Subcutaneous adipose tissue (tissue), 4 donors: ENCODE results near the gene FAM117A. TPM values are rescaled to one million over a fixed set of nuclear protein-coding genes. Genes with fewer than 3 reads are reported as not detected.

Source experiments
- total RNA-seq, 4 donors: library from RNA; depleted of rRNA; stranded (reverse); fragments of >200 nt; gene quantifications; one replicate each; pipeline ENCODE4 v1.1.0, GENCODE V29; 2016
- TF ChIP-seq, protein P1 (sequence below): fragments of 450-650 bp; IDR thresholded peaks from one replicate; pipeline ENCODE4 v1.5.1; 2016; ENCODE audit warnings: low read depth, mild to moderate bottlenecking, control low read depth, antibody characterized with exemption, moderate library complexity

Gene FAM117A
- total RNA-seq, 4 donors from 2014 or later, result 3.9 to 19.4 (median 8.4) TPM

DNA sequence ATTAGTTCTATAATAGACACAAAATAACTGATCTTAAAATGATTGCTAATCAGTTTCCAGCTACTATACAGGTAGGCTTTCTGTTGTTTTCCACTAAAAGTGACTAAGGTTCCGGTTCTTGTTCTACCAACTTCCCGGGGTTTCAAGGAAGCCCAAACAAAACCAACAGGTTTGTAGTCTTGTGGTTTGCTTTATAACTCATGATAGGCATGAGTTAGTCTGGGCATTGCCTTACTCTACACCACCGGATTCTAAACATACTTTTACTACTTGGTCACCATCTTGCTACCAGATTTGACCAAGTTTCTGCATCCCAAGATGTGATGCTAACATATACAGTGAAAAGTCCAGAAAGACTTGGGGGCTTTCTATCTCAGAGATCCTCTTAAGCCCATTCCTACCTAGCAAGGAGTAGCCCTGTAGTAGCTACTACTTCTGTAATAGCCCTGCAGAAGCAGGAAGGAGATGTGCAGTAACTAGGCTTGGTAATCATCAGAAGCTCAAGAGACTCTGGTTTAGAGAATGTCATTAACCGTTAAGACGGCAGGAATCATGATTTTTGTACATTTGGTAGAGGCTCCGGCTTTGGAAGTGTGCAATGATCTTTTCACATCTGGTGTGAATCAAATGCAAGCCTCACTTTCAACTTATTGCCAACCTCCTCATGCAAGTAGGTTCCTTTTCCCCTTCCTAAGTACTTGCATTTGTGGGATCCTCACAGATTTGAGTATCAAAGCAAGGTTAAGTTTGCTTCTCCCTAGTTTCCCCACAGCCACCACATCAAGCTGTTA is 1.6 kb downstream of the FAM117A start:
- TF ChIP-seq, protein P1, sequence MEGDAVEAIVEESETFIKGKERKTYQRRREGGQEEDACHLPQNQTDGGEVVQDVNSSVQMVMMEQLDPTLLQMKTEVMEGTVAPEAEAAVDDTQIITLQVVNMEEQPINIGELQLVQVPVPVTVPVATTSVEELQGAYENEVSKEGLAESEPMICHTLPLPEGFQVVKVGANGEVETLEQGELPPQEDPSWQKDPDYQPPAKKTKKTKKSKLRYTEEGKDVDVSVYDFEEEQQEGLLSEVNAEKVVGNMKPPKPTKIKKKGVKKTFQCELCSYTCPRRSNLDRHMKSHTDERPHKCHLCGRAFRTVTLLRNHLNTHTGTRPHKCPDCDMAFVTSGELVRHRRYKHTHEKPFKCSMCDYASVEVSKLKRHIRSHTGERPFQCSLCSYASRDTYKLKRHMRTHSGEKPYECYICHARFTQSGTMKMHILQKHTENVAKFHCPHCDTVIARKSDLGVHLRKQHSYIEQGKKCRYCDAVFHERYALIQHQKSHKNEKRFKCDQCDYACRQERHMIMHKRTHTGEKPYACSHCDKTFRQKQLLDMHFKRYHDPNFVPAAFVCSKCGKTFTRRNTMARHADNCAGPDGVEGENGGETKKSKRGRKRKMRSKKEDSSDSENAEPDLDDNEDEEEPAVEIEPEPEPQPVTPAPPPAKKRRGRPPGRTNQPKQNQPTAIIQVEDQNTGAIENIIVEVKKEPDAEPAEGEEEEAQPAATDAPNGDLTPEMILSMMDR, result no peak

DNA sequence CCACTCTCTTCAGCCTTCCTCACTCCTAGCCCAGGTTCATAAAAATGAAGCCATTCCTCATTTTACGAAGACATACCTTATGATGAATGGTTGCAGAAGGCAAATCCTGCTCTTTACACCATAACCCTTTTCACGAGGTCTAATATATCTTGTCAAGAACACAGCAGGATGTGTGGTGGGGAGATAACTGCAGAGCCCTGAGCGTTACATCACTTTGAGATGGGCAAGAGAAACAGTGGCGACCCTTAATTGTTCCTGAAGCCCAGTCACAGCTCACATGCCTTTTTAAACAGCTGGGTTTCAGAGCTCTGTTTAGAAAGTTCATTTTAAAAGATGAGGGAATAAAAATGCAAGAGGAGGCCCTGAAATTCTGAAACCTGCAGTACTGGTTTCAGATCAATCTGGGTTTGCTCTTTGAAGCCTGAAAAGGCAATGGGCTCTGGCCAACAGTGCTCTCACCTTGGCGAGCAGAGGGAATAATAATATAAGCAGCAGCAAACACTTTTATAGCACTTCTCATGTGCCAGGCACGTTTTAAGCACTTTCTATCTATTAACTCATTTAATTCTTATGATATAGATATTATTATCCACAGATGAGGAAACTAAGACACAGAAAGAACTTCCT is 2.9 kb downstream of the FAM117A start:
- TF ChIP-seq, protein P1, result no peak

DNA sequence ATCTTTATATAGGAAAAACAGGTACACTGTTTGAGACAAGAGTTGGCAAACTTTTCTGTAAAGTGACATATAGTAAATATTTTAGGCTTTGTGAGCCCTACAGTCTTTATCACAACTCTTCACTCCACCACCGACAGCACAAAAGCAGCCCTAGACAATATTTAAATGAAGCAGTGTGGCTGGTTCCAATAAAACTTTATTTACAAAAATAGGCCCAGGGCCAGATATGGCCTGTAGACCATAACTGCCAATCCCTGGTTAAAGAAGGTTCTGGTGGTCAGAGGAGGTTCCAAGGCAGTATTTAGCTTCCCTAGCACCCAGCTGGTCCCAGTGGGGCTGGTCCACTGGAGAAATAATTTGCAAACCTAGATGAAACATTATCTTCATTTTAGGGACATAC is 3.6 kb downstream of the FAM117A start:
- TF ChIP-seq, protein P1, result no peak

DNA sequence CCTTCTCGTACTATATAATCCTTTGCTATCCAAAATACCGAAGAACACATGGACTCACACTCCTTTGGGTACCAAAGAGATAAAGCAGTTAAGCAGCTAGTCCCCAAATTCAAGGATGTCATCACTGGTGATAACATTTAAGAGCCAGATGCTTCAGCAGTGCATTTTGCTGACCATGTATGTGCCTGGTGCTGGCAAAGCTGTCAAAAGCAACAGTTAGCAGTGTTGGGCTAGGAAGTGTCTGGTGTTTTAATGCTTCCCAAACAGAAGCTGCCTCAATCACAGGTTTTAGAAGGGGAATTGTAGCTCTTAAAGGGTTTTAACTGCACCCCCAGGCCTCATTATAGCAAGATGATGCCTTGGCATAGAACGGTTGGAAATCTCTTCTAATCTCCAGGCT is 4.7 kb downstream of the FAM117A start:
- TF ChIP-seq, protein P1, result no peak

DNA sequence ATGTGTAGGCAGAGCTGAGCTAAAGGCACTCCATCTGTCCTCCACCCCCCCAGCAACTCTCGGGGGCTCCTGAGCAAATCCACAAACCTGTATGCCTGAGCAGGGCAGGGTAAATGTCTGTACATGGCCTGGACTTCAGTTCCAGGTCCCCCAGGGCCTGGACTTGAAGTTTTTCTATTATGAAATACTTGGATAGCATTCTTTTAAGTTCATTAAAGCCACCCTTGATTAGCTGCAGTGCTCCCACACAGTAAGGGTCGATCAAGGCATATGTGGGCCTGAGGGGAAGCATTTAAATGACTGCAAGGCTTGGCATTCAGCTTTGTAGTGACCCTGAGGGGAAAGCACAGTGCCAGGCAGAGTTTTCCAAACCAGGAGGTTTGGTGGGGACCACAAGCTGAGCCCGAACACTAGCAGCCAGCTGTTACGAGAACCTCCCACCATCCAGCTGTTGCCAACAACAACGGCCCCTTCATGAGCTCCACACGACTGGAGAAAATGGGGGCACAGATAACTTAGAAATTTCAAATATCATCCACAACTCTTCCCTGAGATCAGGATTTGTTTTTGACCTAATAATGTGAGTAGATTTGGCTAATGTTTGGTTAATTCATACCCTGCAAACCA is 6.7 kb downstream of the FAM117A start:
- TF ChIP-seq, protein P1, result no peak

DNA sequence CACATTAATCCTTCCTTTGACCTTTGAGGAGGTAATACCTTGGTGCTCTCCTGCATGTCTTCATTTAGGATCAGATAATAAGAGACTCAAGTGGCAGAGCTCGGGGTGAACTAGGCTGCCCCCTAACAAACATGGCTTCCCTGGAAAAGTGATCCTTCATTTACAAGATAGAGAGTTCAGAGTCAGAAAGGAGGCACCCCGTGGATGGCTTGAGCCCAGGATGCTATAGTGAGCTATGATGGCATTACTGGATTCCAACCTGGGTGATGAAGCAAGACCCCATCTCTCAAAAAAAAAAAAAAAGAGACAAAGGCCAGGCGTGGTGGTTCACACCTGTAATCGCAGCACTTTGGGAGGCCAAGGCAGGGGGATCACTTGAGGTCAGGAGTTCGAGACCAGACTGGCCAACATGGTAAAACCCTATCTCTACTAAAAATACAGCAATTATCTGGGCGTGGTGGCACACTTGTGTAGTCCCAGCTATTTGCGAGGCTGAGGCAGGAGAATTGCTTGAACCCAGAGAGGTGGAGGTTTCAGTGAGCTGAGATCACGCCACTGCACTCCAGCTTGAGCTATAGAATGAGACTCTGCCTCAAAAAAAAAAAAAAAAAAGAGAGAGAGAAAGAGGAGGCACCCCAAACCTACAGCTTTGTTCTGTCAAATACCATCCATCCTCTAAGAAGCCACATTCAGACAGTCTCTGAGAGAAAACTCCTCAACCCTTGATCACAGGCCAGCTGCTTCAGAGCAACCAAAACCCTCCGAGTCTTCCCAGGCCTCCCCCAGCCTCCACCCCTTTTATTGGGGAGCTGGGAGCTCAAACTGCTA is 7.4 kb downstream of the FAM117A start:
- TF ChIP-seq, protein P1, result no peak
